ENCODE measurements around the gene OPN3. TPM values are rescaled to one million over a fixed set of nuclear protein-coding genes. Genes with fewer than 3 reads are reported as not detected.

The OPN3 gene
- total RNA-seq, 1 donor from 2014 or later: 16.9 TPM

- intact Hi-C loops (cut with DNase I): no loop called here
- DNase-seq (ENCODE audit: low spot score) (no peak), ATAC-seq (no peak)
These were observed 8.0 kb upstream of the OPN3 start for GRCh38 chr1:241648159-241648558.

GRCh38 chr1:241647658-241648057, 7.5 kb upstream of the OPN3 start:
- DNase-seq (ENCODE audit: low spot score): no peak
- no peak for ATAC-seq
- intact Hi-C loops (cut with DNase I): no loop called here

- ATAC-seq (no peak), DNase-seq (ENCODE audit: low spot score) (no peak)
- intact Hi-C loops (cut with DNase I): no loop called here
These were observed 6.0 kb upstream of the OPN3 start for GRCh38 chr1:241646201-241646600.

GRCh38 chr1:241645199-241645598, 5.0 kb upstream of the OPN3 start:
- intact Hi-C loops (cut with DNase I): no loop called here
- ATAC-seq (peak; percentile 44), DNase-seq (ENCODE audit: low spot score) (no peak)

GRCh38 chr1:241644259-241644658, 4.1 kb upstream of the OPN3 start:
- no peak for DNase-seq (ENCODE audit: low spot score)

GRCh38 chr1:241642593-241642944, 2.4 kb upstream of the OPN3 start:
- ATAC-seq (no peak), DNase-seq (ENCODE audit: low spot score) (no peak)
- intact Hi-C loops (cut with DNase I): no loop called here

More at GRCh38 chr1:241644259-241644658, 4.1 kb upstream of the OPN3 start:
- no peak for ATAC-seq
- intact Hi-C loops (cut with DNase I): no loop called here

GRCh38 chr1:241641773-241642592, 1.8 kb upstream of the OPN3 start:
- ATAC-seq (no peak), DNase-seq (ENCODE audit: low spot score) (no peak)
- intact Hi-C loops (cut with DNase I): no loop called here

- DNase-seq (ENCODE audit: low spot score): no peak
- no peak for ATAC-seq
- intact Hi-C loops (cut with DNase I): no loop called here
These were observed 876 bp upstream of the OPN3 start for GRCh38 chr1:241640867-241641622.

- DNase-seq (ENCODE audit: low spot score) (peak; percentile 67), ATAC-seq (peak; percentile 14)
- intact Hi-C loops (cut with DNase I): no loop called here
These were observed 483 bp downstream of the OPN3 start for GRCh38 chr1:241639623-241640148.

GRCh38 chr1:241638909-241639622, 1.1 kb downstream of the OPN3 start:
- intact Hi-C loops (cut with DNase I): no loop called here
- ATAC-seq: no peak
- DNase-seq (ENCODE audit: low spot score): no peak

- intact Hi-C loops (cut with DNase I): no loop called here
These were observed 2.0 kb downstream of the OPN3 start for GRCh38 chr1:241638099-241638682.

GRCh38 chr1:241637604-241638003, 2.6 kb downstream of the OPN3 start:
- intact Hi-C loops (cut with DNase I): no loop called here
- DNase-seq (ENCODE audit: low spot score): no peak
- no peak for ATAC-seq

More at GRCh38 chr1:241638099-241638682, 2.0 kb downstream of the OPN3 start:
- ATAC-seq (no peak), DNase-seq (ENCODE audit: low spot score) (no peak)

GRCh38 chr1:241637046-241637590, 3.1 kb downstream of the OPN3 start:
- no peak for ATAC-seq
- intact Hi-C loops (cut with DNase I): no loop called here
- DNase-seq (ENCODE audit: low spot score): no peak

GRCh38 chr1:241636291-241636690, 3.9 kb downstream of the OPN3 start:
- no peak for DNase-seq (ENCODE audit: low spot score)
- no peak for ATAC-seq
- intact Hi-C loops (cut with DNase I): no loop called here

GRCh38 chr1:241635556-241636152, 4.5 kb downstream of the OPN3 start:
- no peak for DNase-seq (ENCODE audit: low spot score)
- intact Hi-C loops (cut with DNase I): no loop called here

GRCh38 chr1:241632987-241633386, 7.2 kb downstream of the OPN3 start:
- intact Hi-C loops (cut with DNase I): no loop called here
- ATAC-seq: no peak
- no peak for DNase-seq (ENCODE audit: low spot score)

More at GRCh38 chr1:241635556-241636152, 4.5 kb downstream of the OPN3 start:
- ATAC-seq: no peak

GRCh38 chr1:241631674-241632073, 8.5 kb downstream of the OPN3 start:
- no peak for ATAC-seq
- intact Hi-C loops (cut with DNase I): no loop called here

GRCh38 chr1:241630899-241631298, 9.3 kb downstream of the OPN3 start:
- intact Hi-C loops (cut with DNase I): no loop called here
- DNase-seq (ENCODE audit: low spot score): no peak
- ATAC-seq: no peak

More at GRCh38 chr1:241631674-241632073, 8.5 kb downstream of the OPN3 start:
- DNase-seq (ENCODE audit: low spot score): no peak

All from sciatic nerve (tissue), 2 donors.